Stimulated activated CD8-positive, alpha-beta memory T cell treated with anti-CD3 and anti-CD28 coated beads, Interleukin-7, amount 100 ng/mL, for 4 hours (primary cell): ENCODE data around the gene PDPN.

Source experiments
- DNase-seq, 2 donors: peaks; one replicate each; pipeline ENCODE4 v3.0.0-alpha.2; 2020; ENCODE audit warnings: low read depth in 2 of 2

PDPN gene

DNA sequence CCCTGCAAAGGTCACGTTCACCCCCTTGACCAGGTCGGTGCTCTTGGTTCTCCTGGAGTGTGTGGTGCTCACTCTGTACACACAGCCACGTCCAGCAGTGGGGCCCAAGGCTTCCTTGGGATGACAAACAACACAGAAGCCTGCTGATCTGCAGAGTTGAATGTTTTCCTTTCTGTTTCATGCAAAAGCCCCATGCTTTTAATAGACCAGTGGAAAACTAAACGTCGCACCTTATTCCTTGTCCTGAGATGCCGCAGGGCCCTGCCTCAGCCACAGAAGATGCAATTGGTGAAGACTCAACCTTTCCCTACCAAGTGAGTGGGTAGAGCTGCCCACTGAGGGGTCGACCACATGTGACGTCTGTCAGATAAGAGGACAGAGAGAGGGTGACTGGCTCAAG is 5.8 kb upstream of the PDPN start:
- DNase-seq, result no peak

DNA sequence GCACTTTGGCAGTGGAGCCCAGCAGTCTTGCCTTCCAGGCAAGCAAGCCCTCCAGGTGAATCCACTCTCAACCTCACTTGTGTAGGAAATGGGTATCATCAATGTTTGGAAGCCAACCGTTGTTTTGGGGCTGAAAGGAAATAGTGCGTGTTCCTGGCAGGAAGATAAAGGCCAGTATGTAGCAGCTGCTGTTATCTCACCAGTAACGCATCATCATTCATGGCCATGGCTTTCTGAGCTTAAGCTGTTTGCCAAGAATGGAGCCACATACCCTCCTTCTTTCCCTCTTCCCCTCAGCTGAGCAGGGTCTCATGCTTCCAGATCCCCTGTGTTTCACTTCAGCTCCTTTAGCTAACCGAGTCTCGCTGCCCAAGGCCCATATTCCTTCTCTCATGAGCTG is 2.2 kb upstream of the PDPN start:
- DNase-seq, result no peak

DNA sequence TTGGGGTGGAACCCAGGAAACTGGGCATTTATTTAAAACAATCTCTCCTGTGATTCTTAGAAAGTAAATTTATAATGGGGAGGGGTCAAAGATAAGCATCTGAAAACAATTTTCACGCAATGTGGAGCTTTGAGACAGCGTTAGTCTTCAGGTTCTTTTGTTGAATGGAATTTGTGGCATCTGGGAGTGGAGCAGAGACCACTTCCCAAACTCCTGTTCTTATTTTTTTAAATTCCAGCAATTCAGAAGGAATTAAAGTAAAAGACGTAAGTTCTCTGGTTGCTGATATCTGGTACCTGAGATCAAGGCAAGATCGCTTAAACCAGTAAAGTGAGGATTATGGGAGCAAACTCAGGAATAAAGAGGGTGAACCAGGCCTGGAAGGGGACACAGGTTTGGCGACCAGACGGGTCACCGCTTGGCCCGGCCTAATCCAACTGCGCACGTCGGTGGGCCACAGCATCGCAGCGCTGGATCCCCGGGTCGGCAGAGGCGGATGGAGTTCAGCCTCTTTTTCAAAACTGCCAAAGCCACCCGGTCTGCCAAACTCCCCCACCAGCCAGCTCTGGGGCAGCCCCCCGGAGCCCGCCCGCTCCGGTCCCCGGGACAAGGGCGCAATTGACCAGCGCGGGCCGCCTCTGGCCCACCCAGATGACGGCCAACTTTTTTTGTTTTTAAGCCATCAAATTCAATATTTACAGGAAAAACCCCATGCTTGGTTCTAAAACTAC is 754 bp upstream of the PDPN start:
- no peak for DNase-seq

DNA sequence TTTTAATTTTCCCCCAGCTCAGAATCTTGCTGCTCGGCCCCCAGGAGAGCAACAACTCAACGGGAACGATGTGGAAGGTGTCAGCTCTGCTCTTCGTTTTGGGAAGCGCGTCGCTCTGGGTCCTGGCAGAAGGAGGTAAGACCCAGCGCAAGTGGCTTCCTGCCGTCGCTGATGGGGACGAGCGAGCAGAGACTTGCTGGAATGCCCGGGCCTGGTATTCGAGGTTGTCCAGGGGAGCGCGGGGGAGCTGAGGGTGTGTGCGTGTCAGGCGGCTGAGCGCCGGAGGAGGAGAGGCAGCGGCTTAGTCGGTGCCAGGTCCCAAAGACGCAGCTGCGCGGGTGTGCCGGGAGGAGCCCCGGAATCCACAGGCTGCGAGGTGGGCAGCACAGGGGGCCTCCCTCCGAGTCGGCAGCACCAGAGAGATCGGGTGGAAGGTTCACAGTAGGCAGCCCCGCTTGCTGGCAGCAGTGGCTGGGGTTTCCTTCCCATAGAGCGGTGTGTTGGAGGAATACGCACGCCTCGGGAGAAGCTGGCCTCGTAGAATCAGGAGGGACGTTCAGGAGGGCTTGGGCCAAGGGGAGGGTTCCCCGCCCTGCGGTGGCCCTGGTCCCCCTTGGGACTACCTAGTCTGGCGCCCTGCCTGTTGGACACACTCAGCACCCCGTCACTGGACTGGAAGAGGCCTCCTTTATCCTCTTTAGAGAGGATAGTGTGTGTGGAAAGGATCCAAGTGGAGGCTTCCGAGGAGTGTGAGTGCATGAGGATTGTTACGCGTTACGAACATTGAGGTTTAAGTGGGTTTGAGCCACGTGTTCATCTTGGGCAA is 547 bp downstream of the PDPN start:
- DNase-seq, result no peak

DNA sequence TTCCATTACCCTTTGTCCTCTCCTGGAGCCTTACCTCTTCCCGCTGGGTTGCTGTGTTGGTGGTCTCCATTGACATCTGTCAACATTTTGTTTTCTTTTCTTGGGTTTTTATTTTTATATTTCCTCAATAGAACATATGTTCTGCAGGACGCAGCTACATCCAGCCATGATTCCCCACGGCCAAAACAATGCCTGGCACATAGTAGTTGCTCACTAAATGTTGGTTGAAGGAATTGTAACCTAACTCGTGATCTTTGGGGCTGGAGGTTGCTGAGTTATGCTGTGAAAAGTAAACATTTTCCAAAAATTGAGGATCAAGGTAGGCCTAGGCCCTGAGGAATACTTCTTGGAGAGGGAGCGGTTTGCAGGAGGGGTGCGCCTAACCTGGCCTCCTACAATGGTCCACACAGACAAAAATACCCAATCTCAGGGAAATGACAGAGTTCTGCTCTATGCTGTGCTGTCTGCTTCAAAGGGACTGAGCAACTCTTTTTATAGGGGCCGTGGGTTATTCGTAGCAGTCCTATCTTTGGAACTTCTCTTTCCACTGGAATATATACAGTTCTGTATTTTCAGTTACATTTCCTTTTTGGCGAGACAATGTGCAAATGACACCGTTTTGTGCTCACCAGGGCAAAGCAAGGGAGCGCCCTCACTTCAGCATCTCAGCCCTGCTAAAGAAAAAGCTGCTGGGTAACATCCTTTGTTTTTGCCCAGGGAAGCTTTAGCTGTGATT is 1.4 kb downstream of the PDPN start:
- no peak for DNase-seq

DNA sequence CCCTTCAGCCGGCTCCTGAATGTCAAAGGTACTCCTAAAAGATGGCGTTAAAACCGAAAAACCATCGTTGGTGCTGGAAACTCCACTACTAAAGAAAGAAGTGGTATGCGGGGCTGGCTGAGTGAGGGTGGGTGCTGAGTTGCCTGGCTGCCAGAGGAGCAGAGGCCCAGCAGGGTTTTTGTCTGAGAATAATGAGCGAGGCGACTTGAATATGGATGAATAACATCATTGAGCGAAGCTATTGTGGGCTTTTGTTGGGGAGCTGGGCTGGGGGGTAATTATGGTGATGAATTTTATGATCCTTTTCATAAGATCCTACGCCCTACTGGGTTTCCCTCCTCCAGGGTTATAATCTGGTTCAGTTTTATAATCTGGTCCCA is 2.0 kb downstream of the PDPN start:
- no peak for DNase-seq

DNA sequence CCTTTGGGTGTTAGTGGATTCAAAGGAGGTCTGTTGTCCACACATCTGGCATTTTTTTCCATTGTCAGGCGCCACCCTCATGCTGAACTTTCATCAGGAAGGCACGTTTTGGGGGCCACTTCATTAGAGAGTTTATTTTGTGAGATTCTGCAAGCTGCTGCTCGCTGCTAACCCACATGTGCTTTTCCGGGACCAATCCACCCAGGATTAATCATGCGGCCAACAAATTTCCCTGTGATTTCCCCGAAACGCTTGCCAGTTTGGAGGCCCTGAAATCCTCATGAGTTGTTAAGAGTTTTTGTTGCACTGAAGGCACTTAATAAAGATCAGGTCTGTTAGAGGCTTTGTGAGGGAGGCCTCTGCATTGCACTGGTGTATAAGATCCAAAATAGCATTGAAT is 2.4 kb downstream of the PDPN start:
- DNase-seq, result no peak

DNA sequence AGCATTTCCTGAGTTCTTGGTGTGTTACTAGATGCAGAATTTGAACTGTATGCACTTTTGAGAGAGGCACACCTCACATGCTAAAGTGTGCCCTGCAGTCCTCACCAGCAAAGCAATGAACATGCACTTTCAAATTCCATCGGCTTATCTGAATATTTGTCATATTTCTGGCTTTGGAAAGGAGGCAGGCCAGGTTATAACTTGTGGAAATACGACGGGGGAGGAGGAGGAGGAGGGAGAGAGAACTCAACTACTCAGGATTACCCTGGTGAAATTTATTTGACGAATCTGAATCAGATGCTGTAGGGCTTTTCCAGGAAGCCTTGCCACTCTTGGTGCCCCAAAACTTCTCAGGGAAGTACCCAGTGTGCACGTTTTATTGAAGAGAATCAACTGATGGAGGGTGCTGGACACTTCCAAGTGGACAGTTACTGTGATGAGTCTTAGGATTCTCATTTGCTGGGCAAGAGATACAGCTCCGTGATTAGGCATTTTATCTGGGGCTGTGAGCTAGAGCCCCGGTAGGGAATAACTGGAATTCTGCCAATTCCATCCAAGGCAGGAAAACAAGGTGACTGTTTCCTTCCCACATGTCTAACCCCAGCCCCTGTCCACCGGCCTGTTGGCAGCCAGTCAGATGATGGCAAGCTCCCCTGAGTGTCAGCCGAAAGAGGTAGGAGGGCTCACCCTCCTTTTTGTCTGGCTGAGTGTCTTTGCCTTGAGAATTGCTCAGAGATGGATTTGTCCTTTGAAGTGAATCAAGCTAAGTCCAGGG is 3.8 kb downstream of the PDPN start:
- no peak for DNase-seq

DNA sequence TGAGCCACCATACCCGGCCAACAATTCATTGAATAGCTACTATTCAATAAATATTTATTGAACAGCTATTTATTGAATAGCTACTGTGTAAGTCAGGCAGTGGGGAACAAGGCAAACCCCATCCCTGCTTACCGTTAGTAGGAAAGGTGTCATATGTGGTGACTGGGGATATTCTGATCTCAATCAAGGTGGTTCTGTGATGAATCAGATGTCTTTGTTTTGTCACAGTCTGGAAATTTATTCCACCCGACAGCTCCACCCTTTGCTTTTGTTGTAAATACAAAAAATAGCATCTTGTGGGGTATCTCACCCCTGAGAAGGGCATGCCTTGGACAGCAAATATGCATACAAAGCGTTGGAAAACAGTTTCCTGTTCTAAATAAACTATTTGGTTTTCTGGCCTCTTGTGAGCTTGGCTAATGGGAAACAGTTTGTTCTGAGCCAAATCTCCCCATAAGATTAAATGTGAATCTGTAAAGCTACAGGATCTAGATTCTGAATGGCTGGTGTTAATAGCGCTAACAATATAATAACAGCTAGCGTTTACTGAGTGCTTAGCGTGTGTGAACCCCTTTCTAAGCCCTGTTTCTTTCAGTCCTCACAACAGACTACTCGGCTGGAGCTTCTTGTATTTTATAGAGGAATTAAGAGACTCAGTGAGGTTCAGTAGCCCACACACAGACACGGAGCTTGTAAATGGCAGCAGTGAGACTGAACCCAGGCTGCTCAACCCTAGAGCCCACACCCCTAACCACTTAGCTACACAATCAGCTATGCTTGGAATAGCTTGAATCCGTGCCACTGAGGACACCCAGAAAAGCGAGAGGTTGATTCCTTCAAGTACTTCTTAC is 5.5 kb downstream of the PDPN start:
- DNase-seq, result no peak

DNA sequence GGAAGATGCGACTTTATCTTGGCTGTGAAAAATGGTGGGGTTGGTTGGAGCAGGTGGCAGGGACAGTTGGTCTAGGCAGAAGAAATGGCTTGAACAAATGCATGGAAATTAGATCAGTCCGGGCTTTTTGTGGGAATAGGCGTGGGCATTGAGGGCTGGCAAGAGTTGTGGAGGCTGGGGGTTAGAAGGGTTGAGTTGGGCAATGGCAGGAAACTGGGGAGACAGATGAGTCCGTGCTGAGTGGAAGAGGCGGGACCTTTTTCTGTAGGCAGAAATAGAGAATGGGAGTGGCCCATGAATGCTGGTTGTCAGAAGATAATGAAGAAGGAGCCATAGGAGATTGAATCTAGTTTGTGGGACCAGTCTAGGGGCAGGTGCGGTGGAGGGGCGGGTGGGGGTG is 6.9 kb downstream of the PDPN start:
- no peak for DNase-seq

DNA sequence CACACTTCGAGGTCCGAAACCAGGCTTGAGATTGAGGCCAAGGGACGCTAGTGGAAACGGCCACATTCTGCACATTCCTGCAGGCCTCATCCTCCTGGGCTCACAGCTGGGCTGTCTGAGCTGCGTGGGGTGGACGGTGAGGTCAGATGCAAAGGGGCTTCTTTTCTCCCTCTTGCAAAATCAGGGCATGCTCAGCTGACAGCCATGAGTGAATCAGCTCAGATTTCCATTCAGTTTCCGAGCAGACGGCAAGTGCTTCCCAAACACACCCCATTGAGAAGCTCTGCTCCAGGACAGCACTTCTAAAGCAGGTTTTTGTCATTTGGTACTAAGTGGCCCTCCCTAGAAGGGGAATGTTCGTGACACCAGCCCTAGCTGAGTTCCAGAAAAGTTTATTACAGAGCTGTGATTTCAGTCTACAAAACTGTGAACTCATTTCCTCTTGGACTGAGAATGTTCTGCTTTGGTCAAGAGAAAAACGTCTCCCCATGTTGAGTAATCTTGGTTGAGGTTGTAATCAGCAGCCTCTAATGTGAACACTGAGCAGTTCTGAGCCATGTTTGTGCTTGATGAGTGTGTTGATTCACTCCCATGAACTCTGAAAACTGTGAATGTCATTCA is 10.0 kb downstream of the PDPN start:
- DNase-seq, result no peak

DNA sequence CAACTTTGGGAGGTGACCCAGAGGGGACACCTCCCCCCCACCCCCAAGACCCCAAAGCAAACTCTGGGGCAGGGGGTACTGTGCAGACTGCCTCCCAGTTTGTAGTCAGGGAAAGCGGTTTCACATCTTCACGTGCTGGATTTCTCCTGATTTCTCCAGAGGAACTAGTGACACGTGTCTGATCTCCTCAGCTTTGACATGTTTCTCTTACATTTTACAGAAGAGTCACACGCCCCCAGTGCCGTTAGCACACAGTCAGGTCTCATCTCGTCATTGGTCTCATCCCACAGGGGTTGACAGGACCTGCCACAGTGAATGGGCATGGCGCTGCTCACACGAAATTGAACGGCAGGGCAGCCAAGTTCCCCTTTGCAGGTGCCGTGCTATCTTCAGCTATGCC is 11.8 kb downstream of the PDPN start:
- DNase-seq, result no peak

DNA sequence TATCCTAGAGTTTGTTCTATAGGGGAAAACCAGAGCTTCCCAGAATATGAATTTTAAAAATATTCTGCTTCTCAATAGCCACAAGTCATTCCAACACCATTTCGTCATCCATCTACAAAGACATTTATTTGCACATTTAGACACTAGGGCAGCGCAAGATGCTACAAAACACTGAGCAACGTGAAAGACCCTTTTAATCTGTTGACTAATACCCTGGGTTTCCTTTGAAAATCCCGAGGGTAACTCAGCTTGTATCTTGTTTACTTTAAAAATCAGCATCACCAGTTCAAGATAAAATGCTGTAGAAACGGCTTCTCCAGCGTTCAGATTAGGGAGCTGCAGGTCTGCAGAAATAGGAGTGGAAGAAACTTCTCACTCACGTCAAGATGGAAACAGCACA is 13.5 kb downstream of the PDPN start:
- DNase-seq, result no peak

DNA sequence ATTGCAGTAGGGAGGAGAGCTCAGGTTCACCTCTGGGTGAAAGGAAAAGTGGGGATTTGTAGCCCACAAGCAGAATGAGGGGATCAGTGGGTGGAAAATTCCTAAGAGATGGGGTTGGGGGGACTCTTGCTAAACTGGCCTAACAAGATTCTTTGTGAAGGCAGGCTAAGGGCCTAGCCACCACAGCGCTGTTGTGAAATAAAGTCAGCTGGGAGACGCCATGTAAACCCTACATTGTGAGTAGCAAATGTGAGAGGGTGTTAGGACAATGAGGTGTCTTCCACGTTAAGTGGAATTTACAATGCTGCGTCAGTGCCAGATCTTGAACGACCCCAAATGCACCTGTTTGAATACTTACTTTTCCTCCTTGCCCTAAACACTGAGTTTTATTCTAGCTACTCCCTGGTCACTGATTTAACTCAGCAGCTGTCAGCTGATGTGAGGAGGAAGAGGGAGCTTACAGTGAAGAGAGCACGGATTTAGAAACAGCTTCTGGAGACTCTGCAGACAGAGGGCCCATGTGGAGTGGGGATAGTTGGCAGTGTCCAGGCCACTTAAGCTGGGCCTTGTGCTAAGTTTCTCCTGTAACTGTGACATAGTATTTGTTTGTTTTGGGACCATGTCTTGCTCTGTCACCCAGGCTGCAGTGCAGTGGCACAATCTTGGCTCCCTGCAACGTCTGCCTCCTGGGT is 17.3 kb downstream of the PDPN start:
- DNase-seq, result no peak

DNA sequence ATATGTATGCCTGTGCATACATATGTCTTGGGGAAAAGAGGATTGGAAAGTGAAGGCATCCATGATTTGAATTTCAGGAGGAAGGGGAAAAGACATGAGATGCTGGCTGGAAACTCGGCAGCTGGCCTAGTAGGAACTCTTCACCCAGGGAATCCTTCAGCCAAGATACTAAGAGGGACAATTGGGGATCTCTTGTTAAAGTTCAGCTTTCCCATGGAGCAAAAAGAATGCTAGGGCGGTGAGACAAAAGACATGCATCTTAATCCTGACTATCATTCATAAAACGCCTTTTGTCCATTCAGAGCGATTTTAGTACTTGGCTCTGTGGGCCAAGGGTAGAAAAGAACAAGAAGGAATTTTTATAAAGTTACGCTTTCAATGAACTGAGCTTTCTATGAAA is 20.5 kb downstream of the PDPN start:
- no peak for DNase-seq

DNA sequence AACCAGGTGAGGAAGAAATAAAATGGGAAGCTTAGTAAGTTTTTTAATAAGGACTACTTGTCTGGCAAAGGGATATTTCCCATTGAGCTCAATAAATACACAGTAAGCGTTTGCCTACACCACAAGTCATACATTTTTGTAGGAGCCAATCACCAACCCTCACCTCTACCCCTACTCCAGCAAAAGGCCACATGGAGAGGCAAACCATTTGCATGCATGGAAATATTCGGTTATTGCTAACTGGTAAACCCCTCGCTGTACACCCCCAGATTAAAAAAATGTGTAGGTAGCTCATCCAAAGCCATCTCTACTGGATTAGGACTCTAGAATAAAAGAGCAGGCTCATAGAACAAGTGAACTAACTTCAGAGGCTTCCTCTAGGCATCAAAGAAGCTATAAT is 21.1 kb downstream of the PDPN start:
- no peak for DNase-seq

DNA sequence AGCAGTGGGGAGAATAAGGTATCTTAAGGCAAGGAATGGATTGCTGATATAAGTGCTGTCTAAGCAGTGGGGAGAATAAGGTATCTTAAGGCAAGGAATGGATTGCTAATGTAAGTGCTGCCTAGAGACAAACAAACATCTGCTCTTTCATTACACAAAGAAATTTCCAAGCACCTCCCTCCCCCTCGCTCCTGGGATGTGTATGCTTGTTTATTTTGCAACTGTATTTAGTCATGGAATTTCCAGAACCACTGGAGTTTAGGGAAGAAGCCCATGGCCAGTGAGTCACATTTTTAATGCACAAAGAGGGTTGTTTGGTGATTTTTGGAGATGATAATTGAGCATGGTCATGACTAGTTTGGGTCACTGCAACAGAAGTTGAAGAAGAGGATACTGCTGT is 21.5 kb downstream of the PDPN start:
- no peak for DNase-seq

DNA sequence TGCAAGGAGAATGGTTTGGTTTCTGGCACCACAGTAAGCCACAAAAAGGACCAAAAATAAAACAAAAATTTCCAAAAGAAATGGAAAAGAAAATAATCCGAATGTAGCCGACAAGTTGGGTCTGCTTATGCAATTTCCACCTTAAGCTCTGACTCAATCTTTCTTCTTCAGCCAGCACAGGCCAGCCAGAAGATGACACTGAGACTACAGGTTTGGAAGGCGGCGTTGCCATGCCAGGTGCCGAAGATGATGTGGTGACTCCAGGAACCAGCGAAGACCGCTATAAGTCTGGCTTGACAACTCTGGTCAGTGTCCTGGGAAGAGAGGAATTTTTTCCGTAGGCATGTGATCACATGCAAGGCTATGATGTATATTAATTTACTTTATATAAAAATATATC is 23.4 kb downstream of the PDPN start:
- no peak for DNase-seq

DNA sequence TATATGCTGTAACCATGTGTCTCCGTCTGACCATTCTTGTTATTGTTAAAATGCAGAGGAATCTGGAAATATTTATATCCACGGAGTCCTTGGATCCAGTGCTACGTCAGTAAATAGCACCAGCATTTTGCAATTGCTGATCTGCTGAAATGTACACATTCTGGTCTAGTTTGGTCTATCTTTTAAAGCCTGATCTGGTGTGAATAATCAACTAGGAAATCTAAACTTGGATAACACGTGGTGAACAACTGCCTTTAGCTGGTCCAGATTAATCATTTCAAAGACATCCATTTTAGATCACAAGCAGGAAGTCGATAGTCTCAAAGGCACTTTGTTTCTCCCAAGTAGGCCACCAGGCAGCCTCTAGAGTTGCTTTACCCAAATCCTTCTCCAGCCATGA is 32.6 kb downstream of the PDPN start:
- no peak for DNase-seq

DNA sequence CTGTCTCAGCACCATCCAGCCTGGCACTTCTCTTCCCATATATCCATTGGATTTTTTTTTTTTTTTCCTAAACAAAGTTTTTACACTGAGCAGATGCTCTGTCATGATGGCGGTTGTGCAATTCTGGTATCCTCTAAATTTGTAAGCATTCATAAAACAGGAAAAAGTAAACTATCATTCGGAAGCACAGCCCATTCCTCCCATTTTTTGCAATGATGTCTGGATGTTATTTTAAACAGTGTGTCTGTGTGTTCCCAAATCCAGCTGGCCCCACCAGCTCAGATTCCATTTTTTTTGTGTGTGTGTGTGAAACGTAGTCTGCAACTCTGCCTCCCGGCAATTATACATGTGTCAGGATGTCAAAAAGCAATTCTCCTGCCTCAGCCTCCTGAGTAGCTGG is 33.5 kb downstream of the PDPN start:
- no peak for DNase-seq
